Measurements from ENCODE around the gene CNOT11.
"Not testable (repeated sequence)": the region's sequence is repeated elsewhere in the genome, so short reads cannot be mapped to it uniquely, and the experiment has no call there.

The CNOT11 gene

GRCh38 chr2:101252408-101253012 lies at the start of gene CNOT11:
Gene CNOT11, plus strand, starts transcription at chr2:101252886. Its CDS starts 79 bp downstream, at chr2:101252965.
- peak within 1 kb of the TSS; percentile 89 for H3K27ac ChIP-seq
- TF ChIP-seq ZFX (IDR thresholded peaks at IDR 0.05; ENCODE audit: borderline replicate concordance) (no peak), CTCF (IDR thresholded peaks at IDR 0.05) (no peak)

GRCh38 chr2:101204400-101205115 lies 48.1 kb upstream of the CNOT11 start:
- TF ChIP-seq CTCF (IDR thresholded peaks at IDR 0.05): no peak
- no peak for TF ChIP-seq ZFX (IDR thresholded peaks at IDR 0.05; ENCODE audit: borderline replicate concordance)
- no peak overlapping the region for H3K27ac ChIP-seq

- no peak overlapping the region for H3K27ac ChIP-seq
- no peak for TF ChIP-seq ZFX (IDR thresholded peaks at IDR 0.05; ENCODE audit: borderline replicate concordance)
- TF ChIP-seq CTCF (IDR thresholded peaks at IDR 0.05): peak; percentile 77
Observed at GRCh38 chr2:101205521-101206479, 46.9 kb upstream of the CNOT11 start.

- TF ChIP-seq ZFX (IDR thresholded peaks at IDR 0.05; ENCODE audit: borderline replicate concordance) (no peak), CTCF (IDR thresholded peaks at IDR 0.05) (no peak)
- H3K27ac ChIP-seq: no peak overlapping the region
Observed at GRCh38 chr2:101208830-101209229, 43.9 kb upstream of the CNOT11 start.

GRCh38 chr2:101219246-101219645 lies 33.4 kb upstream of the CNOT11 start:
- TF ChIP-seq CTCF (IDR thresholded peaks at IDR 0.05): no peak
- TF ChIP-seq ZFX (IDR thresholded peaks at IDR 0.05; ENCODE audit: borderline replicate concordance): no peak
- 0 out of 2 replicates have a peak overlapping the region, but pooled peaks have one; percentile 26 for H3K27ac ChIP-seq

GRCh38 chr2:101220091-101220490 lies 32.6 kb upstream of the CNOT11 start:
- H3K27ac ChIP-seq: not testable (repeated sequence)

- TF ChIP-seq CTCF (IDR thresholded peaks at IDR 0.05) (no peak), ZFX (IDR thresholded peaks at IDR 0.05; ENCODE audit: borderline replicate concordance) (no peak)
Observed at GRCh38 chr2:101223814-101224231, 28.9 kb upstream of the CNOT11 start.

More at GRCh38 chr2:101223814-101224231, 28.9 kb upstream of the CNOT11 start:
- no peak overlapping the region for H3K27ac ChIP-seq

Data from 22Rv1 (cell line).